Activated CD8-positive, alpha-beta memory T cell treated with anti-CD3 and anti-CD28 coated beads, Interleukin-2, amount 50 U/mL, for 4 hours (primary cell): ENCODE results near the gene PLPP2.

Source experiments
- DNase-seq: peaks from one replicate; pipeline ENCODE4 v3.0.0-alpha.2; 2020

The PLPP2 gene

GRCh38 chr19:313988-314815 is 23.0 kb upstream of the PLPP2 start:
- DNase-seq, result no peak

- DNase-seq, result no peak
Observed at GRCh38 chr19:313169-313987, 22.2 kb upstream of the PLPP2 start.

GRCh38 chr19:311813-312261 is 20.6 kb upstream of the PLPP2 start:
- no peak for DNase-seq

GRCh38 chr19:310781-311496 is 19.7 kb upstream of the PLPP2 start:
- no peak for DNase-seq

- no peak for DNase-seq
Observed at GRCh38 chr19:310141-310651, 19.0 kb upstream of the PLPP2 start.

- DNase-seq, result no peak
Observed at GRCh38 chr19:309206-309565, 18.0 kb upstream of the PLPP2 start.

GRCh38 chr19:308471-309205 is 17.4 kb upstream of the PLPP2 start:
- no peak for DNase-seq

GRCh38 chr19:307793-308420 is 16.7 kb upstream of the PLPP2 start:
- DNase-seq, result no peak

GRCh38 chr19:307111-307531 is 15.9 kb upstream of the PLPP2 start:
- no peak for DNase-seq

GRCh38 chr19:306151-306900 is 15.1 kb upstream of the PLPP2 start:
- DNase-seq, result no peak

- no peak for DNase-seq
Observed at GRCh38 chr19:305240-306150, 14.3 kb upstream of the PLPP2 start.

- DNase-seq, result no peak
Observed at GRCh38 chr19:296476-297225, 5.4 kb upstream of the PLPP2 start.

GRCh38 chr19:295687-296370 is 4.6 kb upstream of the PLPP2 start:
- no peak for DNase-seq

GRCh38 chr19:294946-295686 is 3.9 kb upstream of the PLPP2 start:
- peak; percentile 58 for DNase-seq

- DNase-seq, result no peak
Observed at GRCh38 chr19:294341-294945, 3.2 kb upstream of the PLPP2 start.

- no peak for DNase-seq
Observed at GRCh38 chr19:293436-294110, 2.4 kb upstream of the PLPP2 start.

- no peak for DNase-seq
Observed at GRCh38 chr19:292951-293350, 1.7 kb upstream of the PLPP2 start.
